ENCODE measurements around the gene DGUOK.

GRCh38 chr2:73896362-73897239 is 30.1 kb upstream of the DGUOK start:
- TF ChIP-seq, protein P1, sequence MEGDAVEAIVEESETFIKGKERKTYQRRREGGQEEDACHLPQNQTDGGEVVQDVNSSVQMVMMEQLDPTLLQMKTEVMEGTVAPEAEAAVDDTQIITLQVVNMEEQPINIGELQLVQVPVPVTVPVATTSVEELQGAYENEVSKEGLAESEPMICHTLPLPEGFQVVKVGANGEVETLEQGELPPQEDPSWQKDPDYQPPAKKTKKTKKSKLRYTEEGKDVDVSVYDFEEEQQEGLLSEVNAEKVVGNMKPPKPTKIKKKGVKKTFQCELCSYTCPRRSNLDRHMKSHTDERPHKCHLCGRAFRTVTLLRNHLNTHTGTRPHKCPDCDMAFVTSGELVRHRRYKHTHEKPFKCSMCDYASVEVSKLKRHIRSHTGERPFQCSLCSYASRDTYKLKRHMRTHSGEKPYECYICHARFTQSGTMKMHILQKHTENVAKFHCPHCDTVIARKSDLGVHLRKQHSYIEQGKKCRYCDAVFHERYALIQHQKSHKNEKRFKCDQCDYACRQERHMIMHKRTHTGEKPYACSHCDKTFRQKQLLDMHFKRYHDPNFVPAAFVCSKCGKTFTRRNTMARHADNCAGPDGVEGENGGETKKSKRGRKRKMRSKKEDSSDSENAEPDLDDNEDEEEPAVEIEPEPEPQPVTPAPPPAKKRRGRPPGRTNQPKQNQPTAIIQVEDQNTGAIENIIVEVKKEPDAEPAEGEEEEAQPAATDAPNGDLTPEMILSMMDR (IDR thresholded peaks at IDR 0.05; ENCODE audit: low read depth, low read length) = no peak
- TF ChIP-seq EZH2phosphoT487 (IDR thresholded peaks at IDR 0.05; ENCODE audit: low read depth) = no peak

Measured in OCI-LY3 (cell line).